Left hindlimb (tissue), 1 donor: ENCODE results near the gene TM6SF1.
"Not testable (repeated sequence)": the region's sequence is repeated elsewhere in the genome, so short reads cannot be mapped to it uniquely, and the experiment has no call there.

ENCODE experiments used
- DNase-seq: peaks from one replicate; pipeline ENCODE4 v3.0.0-alpha.2; 2018

TM6SF1 gene

DNA sequence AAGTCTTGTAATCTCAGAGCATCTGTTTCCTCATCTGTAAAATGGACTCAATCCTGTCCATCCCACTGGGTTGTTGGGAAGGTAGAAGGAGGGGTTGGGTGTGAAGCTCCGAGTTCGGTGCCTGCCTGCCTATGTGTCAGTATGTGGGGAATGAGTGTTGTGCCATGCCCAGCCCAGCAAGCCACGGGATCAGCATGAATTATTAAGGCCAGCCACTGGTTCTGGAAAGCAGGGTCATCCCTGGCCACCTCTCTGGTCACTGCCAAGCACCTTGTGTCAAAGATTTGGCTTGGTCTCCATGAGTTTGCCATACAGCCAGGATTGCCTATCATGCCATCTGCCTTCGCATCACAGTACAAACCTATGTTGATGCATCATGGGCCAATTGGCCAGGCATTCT, 11.5 kb downstream of the TM6SF1 start:
- no peak for DNase-seq

DNA sequence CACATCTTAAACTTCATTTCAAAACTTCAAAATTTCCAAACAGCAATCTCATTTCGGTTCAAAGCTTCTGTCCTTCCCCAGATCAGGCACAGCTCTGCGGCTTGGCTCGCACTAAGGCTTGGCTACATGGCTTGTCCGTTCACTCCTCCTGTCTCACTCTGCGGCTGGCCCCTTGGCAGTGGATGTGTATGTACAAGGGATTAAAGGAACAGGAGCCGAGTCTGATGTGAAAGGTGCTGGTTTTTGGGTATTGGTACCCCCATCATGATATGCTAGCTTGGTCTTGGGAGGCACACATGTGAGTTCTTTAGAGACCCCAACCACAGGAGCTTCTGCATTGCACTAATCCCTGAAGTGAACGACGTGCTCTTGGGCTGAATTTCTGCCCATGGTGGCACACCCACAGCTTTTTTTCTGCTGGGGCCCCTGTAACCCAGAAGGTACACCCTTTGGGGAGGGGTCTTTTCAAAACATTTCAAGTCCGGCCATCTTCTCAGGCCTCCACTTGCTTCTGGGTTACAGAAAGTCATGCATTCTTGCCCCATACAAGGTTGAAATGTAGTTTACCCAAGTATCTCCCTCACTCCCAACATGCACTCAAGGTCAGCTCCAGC, 12.6 kb downstream of the TM6SF1 start:
- no peak for DNase-seq

DNA sequence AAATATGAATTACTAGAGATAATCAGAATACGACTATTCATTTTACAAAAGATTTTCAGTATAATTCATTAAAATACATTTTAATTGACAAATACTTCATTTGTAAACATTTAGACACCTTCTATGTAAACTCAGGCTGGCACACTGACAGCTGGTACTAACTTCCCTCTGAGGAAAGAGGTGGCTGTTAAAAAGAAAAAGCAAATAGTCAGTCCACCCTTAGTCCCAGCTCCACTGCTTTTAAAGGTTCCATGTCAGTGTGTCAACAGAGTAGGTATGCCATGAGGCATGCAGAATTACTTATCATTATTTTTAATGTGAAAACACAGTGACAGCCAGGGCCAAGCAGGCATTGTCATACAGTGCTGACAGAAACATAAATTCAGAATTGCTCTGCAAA, 16.1 kb downstream of the TM6SF1 start:
- no peak for DNase-seq

DNA sequence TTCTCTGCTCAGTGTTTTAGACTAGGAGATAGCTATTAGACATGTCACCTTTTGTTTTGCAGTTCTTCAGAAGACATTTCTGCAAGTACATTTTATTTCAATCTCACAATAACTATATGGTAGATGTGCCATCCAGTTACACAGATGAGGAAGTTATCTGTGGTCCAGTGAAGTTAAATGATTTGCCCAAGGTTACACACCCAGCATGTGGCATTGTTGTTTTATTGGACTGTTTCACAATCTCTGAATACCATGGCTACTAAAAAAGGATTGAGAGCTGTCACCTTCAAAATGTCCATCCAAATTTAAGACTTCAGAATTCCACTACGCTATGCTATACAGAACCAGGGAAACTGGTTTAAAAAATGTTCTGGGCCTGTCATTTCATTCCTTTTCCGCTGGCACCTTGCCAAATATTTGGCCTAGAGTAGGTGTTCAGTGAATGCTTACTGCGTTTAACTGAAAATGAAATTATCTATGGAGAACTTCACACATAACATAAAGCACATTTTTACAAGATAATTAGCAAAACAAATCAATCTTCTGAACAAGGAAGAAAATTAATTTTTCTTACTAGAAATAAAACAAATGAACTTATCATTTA, 20.2 kb downstream of the TM6SF1 start:
- DNase-seq = no peak

DNA sequence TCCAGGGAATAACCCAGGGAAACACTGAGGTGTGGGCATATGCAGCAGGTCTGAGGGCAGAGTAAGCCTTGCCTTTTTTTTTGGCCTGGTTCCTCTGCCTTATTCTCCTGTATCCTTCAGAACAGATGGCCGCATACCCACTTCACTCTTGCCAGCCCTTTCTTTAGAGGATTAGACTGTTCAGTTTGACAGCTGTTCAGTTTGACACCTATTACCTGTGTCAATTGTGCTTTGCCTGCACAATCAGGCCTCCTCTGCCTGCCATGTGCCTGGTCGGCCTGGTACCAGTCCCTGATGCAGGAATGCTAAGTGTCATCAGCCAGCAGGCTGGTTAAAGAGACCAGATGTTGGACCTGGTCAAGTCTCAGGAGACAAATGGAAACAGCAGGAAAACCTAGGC, 22.3 kb downstream of the TM6SF1 start:
- no peak for DNase-seq

DNA sequence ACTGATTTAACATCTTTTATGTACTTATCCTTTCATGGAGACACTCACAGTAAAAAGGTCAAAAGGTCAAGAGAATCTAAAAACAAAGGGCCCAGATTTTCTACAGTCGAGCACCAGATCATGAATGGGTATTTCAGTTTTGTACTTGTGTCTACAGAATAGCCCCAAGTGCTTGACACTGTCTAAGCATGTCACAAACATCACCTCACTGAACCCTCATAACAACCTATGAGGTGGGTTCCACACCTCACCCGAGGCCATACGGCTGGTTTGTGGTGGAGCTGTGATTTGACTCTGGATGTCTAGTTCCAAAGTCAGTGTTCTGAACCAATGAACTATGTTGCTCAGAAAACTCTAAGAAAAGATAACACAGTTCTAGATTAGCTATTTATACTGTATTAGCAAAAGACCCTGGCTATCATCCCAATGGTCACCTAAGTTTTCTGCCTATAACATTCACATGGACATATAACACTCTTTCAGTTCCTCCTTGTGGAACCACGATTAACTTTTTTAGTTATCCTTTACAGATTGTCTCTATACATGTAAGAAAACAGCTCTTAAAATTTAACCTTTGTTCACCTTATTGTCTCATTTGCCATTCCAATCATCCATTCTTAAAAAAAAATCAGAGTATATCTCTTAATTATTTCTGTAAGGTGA, 25.5 kb downstream of the TM6SF1 start:
- no peak for DNase-seq

DNA sequence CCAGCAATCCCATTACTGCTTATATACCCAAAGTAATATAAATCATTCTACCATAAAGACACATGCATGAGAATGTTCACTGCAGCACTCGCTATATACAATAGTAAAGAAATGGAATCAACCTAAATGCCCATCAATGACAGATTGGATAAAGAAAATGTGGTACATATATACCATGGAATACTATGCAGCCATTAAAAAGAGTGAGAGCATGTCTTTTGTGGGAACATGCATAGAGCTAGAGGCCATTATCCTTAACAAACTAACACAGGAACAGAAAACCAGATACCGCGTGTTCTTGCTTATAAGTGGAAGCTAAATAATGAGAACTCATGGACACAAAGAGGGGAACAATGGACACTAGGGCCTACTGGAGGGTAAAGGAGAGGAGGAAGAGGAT, 34.7 kb downstream of the TM6SF1 start:
- not testable (repeated sequence) for DNase-seq

DNA sequence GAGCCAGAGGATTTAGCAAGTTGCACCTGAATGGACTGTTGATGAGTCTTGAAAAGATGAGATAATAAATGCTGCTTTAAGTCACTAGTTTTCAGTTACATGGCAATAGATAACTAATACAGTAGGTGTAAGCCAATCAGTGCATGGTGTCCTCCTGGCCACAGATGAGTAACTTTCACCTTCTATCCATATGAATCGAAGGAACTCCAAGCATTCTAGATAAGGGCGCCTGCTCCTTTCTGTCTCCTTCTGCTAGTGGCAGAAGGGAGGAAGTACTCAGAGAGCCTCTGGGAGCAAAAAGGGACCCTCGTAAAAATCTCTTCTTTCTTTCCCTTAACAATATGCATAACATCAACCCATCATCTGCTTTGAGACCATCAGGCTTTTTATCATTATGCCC, 37.3 kb downstream of the TM6SF1 start:
- no peak for DNase-seq

DNA sequence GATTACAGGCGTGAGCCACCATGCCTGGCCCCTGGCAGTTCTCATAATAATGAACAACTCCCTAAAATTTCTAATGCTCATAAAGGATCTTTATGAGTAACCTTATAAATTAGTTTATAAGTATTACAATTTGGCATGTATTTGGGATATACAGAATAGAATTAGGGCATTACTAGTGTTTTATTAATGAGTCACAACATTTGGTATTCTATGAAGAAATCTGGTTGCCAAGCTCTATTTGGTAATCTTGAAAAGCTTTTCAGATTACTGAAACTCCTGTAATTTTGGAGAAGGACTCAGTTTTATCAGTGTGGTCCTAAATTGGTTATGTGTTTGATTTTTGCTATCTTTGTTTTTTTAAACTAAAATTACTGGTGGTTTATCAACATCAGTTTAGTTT, 45.8 kb downstream of the TM6SF1 start:
- no peak for DNase-seq

DNA sequence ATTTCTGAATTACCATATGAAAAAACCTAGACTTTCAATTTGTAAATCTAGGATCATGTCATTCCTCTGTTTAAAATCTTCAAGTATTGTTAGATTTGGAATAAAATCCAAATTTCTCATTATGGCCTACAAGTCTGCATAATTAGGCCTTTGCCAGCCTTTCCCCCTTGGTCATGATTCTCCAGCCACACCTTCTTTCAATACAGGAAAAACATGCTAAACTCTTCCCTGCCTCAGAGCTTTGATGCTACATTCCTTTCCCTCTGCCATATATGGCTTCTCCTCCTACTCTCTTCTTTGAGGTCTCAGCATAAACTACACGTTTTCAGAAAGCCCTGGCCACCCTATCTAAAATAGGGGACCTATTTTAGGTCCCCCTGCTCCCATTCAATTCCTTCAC, 48.5 kb downstream of the TM6SF1 start:
- no peak for DNase-seq

DNA sequence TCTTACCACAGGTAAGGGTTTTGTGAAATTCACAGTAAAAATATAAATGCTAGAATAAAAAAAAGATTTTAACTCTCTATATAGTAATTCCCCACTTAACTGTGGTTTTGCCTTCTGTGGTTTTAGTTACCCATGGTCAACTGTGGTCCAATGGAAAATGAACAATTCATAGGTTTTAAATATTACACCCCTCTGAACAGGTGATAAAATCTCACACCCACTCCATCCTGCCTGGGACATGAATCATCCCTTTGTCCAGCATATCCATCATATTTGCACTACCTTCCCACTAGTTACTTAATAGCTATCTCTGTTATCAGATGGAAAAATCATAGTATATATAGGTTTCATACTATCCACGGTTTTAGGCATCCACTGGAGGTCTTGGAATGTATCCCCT, 50.9 kb downstream of the TM6SF1 start:
- no peak for DNase-seq

DNA sequence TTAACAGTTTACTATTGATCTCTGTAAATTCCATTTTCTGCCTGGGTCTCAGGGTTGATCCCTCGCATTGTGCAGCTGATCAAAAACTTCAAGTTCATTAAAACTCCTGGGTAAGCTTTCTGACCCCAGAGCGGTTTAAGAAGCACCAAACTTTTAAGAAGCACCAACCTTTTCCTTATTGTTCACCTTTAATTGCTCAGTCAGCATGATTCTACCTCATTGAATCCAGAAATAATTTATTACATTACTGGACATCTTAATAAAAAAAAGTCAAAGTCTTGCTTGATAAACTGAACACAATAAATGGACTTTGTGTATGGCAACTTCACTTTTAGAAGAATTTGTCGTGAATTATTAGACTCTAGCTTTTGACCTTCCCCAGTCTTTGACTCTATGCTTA, 53.3 kb downstream of the TM6SF1 start:
- DNase-seq = no peak

DNA sequence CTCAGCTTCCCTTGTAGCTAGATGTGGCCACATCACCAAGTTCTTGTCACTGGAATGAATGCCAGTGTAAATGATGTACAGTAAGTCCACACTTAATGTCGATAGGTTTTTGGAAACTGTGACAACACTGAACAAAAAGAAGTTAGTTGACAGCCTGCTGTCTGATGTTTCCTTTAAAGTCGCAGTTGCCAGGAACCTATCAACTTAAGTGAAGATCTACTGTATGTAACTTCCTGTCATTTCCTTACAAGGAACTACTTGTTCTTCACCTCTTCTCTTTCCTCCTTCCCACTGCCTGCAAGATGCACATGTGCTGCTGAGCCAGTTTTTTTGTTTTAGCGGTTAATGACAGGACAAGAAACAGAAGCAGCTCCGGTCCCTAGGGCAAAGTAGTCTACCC, 55.6 kb downstream of the TM6SF1 start:
- no peak for DNase-seq

DNA sequence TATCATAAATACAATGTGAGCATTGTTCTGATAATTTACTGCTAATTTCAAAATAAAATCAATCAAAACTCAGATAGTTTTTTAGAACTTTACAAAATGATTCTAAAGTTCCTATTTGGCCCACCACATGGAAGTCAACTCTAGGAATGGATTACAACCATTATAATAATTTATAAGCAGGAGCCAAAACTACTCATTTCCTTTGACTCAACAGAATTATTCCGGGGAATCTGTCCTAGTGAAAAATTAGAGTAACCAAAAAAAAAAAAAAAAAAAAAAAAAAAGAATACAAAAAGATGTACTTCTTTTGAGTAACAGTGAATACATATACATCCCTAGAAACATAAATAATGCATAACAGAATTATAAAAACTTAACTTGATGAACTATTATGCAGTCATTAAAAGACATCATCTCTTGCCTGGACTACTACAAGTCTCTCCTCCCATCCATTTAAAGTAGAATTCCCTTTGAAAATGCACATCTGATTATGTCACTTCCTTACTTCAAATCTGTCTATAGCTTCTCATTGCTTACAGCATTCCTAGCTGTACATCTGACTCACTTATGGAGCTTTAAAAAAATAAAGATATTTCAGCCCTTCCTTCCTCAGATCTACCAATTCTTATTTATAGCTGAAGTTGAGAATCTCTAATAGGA, 56.8 kb downstream of the TM6SF1 start:
- no peak for DNase-seq

DNA sequence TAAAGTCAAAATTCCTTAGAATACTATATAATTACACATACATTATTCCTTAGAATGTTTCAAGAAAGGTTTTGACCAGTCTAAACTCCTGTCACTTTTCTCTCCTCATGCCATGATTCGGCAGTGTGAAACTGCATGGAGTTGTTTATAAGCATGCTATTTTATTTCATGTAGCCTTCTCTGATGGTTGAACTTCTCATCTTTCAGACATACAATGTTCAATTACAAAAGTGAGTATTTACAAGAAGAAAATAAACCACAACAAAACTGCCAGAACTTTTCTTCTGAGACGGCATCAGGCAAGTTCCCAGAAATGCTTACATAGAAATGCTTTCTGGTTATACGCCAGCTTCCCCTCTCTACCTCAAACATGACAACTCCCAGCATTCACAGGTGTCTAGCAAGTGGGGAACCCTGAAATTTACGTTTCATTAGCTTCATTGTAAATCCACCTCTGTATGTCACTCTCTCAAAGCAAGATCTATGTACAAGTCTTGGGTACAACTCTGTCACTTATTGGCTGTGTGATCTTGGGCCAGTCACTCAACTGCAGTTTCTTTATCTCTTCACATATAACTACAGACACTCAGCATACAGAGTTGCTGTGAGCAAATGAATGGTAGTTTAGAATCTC, 57.4 kb downstream of the TM6SF1 start:
- DNase-seq = no peak

DNA sequence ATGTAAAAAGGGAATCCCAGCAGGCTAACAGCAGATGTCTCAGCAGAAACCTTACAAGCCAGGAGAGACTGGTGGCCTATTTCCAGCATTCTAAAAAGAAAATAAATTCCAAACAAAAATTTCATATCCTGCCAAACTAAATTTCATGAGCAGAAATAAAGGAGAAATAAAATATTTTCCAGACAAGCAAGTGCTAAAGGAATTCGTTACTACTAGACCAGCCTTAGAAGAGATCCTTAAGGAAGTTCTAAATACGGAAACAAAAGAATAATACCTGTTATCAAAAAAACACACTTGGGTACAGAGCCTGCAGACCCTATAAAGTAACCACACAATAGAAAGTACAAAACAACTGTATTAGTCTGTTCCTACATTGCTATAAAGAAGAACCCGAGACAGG, 58.8 kb downstream of the TM6SF1 start:
- no peak for DNase-seq

DNA sequence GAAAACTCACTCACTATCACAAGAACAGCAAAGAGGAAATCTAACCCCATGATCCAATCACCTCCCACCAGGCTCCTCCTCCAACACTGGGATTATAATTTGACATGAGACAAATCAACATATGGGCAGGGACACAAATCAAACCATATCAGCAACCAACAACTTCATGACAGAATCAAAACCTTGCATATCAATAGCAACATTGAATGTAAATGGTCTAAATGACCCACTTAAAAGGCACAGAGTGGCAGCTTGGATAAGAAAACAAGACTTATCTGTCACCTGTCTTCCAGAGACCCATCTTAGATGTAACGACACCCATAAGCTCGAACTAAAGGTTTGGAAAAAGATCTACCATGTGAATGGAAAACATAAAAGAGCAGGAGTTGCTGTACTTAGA, 59.4 kb downstream of the TM6SF1 start:
- DNase-seq = no peak

DNA sequence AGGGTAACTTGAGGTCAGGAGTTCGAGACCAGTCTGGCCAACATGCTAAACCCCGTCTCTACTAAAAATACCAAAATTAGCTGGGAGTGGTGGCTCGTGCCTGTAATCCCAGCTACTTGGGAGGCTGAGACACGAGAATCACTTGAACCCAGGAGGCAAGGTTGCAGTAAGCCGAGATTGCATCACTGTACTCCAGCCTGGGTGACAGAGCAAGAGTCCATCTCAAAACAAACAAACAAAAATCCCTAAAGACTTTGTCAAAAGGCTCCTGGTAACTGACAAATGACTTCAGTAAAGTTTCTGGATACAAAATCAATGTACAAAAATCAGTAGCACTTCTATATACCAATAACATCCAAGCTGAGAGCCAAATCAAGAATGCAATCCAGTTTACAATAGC, 62.1 kb downstream of the TM6SF1 start:
- DNase-seq = not testable (repeated sequence)

DNA sequence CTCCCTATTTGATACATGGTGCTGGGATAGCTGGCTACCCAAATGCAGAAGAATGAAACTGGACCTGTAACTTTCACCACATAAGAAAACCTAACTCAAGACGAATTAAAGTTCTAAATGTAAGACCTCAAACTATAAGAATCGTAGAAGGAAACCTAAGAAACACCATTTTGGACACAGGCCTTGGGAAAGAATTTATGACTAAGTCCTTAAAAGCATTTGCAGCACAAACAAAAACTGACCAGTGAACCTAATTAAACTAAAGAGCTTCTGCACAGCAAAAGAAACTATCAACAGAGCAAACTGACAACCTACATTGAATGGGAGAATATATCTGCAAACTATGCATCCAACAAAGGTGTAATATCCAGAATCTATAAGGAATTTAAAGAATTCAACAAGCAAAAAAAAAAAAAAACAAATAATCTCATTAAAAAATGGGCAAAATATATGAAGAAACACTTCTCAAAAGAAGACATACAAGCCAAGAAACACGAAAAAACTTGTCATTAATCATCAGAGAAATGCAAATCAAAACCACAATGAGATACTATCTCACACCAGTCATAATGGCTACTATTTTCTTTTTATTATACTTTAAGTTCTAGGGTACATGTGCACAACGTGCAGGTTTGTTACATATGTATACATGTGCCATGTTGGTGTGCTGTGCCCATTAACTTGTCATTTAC, 63.2 kb downstream of the TM6SF1 start:
- DNase-seq = no peak

DNA sequence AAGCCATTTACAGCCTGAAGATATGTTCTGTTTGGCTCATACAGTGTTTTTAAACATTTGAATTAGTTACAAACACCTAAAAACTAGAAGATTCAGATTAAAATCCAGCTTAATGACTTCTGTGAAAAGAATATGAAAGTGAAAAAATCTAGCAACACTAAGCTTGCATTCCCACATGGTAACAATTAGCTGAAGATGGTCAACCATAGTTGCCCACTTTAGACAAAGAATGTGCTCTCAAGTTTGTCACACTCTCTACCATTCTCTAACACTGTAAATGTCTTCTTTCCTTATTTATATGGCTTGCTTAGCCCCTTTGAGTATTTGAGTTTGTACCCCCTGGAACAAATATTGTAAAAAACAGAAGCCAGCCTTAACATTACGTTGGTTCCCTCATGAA, 67.4 kb downstream of the TM6SF1 start:
- no peak for DNase-seq

DNA sequence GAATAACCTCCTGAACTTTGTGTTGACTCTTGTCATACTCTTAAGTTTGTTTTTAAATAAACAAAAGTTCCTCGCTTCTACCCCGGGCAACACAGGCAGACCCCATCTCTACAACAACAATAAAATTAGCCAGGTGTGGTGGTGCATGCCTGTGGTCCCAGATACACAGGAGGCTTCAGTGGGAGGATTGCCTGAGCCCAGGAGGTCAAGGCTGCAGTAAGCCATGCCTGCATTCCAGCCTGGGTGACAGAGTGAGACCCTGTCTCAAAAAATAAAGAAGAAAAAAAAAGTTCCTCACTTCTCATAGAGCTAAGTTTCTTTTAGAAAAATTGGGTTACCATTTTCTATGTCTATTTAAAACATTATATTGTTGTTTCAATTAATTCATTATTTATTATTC, 70.9 kb downstream of the TM6SF1 start:
- no peak for DNase-seq

DNA sequence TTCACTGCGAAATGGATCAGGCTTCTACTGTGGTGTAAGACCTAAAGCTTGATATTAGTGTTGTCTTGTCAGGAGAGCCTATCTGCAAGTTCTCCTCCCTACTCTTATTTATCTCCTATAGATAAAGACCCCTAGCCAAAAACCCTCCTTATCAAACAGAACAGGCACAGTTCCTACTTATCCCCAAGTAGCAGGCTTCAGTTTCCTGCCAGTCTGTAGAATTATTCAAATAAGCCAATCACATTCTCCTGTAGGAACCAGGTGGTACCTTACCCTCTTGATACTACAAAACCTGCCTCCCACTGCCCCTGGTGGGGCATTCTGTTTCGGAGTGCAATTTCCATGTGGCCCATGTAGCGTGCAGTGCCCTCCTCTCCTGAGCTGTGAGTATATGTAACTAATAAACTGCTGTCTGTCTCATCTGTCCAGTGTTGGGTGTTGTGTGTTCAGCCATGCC, 71.5 kb downstream of the TM6SF1 start:
- DNase-seq = no peak

DNA sequence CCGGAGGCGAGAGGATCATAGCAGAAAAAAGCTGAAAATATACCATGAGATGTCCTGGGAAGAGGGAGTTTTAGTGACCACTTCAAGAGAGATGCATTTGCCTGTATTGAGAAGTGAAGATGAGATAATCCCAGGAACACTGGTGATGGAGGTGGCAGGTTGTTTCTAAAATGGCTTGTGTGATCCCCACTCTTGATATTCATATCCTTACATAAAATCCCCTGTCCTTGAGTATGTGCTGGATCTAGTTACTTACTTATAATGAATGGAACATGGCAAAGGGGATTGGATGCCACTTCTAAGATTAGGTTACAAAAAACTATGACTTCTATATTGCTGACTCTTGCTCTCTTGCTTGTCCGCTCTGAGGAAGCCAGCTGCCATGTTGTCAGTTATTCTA, 78.1 kb downstream of the TM6SF1 start:
- no peak for DNase-seq
